Type B pancreatic cell (in vitro differentiated cells): Measurements from ENCODE around the gene TRPM3. TPM values are rescaled to one million over a fixed set of nuclear protein-coding genes. Genes with fewer than 3 reads are reported as not detected.

Experiments
- DNase-seq: peaks from one replicate; pipeline ENCODE4 v3.0.0; 2021; ENCODE audit warnings: mixed read lengths; ENCODE audit not compliant: unreplicated experiment; ENCODE audit errors: extremely low spot score
- H3K27ac Mint-ChIP-seq: 2 replicates; pipeline ENCODE4 v1.8.0; 2021; ENCODE audit warnings: mild to moderate bottlenecking, mixed read lengths
- H3K27me3 Mint-ChIP-seq: 2 replicates; pipeline ENCODE4 v1.8.0; 2021; ENCODE audit warnings: mixed read lengths
- H3K36me3 Mint-ChIP-seq: 2 replicates; pipeline ENCODE4 v1.8.0; 2021; ENCODE audit warnings: mixed read lengths
- H3K4me1 Mint-ChIP-seq: one replicate; pipeline ENCODE4 v1.8.0; 2021; ENCODE audit warnings: mixed read lengths; ENCODE audit not compliant: unreplicated experiment
- H3K4me3 Mint-ChIP-seq: 2 replicates; pipeline ENCODE4 v1.8.0; 2021; ENCODE audit warnings: mild to moderate bottlenecking, mixed read lengths
- H3K9me3 Mint-ChIP-seq: 2 replicates; pipeline ENCODE4 v1.8.0; 2021; ENCODE audit warnings: mixed read lengths
- total RNA-seq: library from RNA; stranded (reverse); gene quantifications from 2 replicates; pipeline ENCODE4 v1.2.1, GENCODE V29; 2021; ENCODE audit warnings: low replicate concordance
- TF ChIP-seq, protein P1 (sequence below): fragments of 200-600 bp; sonication (generic); conservative IDR thresholded peaks from 2 replicates; pipeline ENCODE4 v1.5.0; 2021; ENCODE audit warnings: antibody characterized with exemption, mild to moderate bottlenecking

Gene TRPM3
- total RNA-seq, 1 donor from 2014 or later = 17.0 TPM

DNA sequence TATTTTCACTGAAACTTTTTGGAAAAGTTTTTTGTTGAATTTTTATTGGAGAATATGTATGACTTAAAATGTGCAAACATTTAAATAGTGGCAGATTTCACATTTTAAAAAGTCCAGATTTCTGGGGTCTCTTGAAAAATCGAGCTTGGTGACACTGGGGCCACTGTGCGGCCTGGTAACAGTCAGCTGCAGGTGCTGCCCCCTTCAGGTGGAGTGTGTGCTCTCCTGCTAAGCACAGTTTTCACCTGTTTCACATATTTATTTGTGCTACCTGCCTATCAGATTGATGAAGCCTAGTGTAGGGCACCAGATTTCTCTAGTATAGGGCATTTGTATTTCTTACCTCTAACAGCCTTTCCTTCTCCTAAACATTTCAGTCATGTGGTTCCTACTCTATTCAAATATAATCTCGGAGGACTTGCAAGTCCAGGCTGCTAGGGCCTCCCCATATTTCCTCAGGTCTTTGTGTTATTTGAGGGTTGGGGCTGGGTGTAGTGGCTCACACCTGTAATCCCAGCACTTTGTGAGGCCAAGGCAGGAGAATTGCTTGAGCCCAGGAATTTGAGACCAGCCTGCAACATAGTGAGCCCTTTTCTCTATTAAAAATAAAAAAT lies 611.2 kb downstream of the TRPM3 start:
- Mint-ChIP-seq H3K4me3 (no peak overlapping the region), H3K9me3 (no peaks in the 10 kb centered on the region), H3K4me1 (peaks cover 8% of the 10 kb centered on the region), H3K36me3 (no peaks in the 10 kb centered on the region), H3K27me3 (no peaks in the 10 kb centered on the region), H3K27ac (no peak overlapping the region)
- DNase-seq = no peak
- TF ChIP-seq, protein P1, sequence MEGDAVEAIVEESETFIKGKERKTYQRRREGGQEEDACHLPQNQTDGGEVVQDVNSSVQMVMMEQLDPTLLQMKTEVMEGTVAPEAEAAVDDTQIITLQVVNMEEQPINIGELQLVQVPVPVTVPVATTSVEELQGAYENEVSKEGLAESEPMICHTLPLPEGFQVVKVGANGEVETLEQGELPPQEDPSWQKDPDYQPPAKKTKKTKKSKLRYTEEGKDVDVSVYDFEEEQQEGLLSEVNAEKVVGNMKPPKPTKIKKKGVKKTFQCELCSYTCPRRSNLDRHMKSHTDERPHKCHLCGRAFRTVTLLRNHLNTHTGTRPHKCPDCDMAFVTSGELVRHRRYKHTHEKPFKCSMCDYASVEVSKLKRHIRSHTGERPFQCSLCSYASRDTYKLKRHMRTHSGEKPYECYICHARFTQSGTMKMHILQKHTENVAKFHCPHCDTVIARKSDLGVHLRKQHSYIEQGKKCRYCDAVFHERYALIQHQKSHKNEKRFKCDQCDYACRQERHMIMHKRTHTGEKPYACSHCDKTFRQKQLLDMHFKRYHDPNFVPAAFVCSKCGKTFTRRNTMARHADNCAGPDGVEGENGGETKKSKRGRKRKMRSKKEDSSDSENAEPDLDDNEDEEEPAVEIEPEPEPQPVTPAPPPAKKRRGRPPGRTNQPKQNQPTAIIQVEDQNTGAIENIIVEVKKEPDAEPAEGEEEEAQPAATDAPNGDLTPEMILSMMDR = peak; percentile 71

DNA sequence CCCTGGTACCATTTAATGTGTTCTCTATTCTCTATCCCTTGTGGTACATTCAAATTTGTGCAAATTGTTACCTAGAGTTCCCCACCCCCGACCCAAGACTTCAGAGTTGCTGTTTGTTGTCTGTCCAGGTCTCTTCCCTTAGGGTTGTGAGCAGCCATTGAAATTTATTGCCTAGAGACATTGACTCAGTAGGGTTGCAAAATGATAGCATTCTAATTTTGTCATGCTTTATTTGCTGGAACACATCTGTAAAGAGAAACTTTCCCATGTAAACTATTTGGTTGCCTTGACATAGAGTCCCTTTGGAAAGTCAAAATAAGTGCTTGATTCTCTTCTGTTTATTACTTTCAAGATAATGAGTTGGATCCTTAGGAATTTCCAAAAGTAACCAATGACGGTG lies 615.3 kb downstream of the TRPM3 start:
- no peaks in the 10 kb centered on the region for H3K27me3 Mint-ChIP-seq
- no peaks in the 10 kb centered on the region for H3K9me3 Mint-ChIP-seq
- H3K27ac Mint-ChIP-seq = no peak overlapping the region
- TF ChIP-seq, protein P1 = no peak
- no peaks in the 10 kb centered on the region for H3K4me1 Mint-ChIP-seq
- H3K4me3 Mint-ChIP-seq = no peak overlapping the region
- DNase-seq = no peak
- no peaks in the 10 kb centered on the region for H3K36me3 Mint-ChIP-seq

DNA sequence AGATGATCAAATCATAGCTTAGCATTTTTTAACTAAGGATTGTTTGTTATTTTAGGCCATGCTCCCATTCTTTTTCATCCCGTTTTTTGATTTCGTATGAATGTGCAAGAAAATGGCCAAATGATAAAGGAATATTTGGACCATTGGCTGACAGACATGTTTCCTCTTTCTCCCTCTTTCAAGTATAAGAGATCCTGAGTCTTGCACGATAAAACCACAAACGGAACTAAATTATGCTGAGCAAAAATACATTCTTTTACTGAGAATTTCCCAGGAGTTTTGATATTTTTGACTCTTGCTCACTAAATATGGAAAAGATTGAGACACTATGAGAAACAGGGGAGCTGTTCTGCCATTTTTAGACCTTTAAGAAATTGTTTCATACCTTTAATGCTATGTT lies 616.6 kb downstream of the TRPM3 start:
- Mint-ChIP-seq H3K4me3 (no peak overlapping the region), H3K4me1 (no peaks in the 10 kb centered on the region), H3K27me3 (no peaks in the 10 kb centered on the region), H3K9me3 (no peaks in the 10 kb centered on the region), H3K27ac (no peak overlapping the region), H3K36me3 (no peaks in the 10 kb centered on the region)
- no peak for DNase-seq
- TF ChIP-seq, protein P1 = no peak

DNA sequence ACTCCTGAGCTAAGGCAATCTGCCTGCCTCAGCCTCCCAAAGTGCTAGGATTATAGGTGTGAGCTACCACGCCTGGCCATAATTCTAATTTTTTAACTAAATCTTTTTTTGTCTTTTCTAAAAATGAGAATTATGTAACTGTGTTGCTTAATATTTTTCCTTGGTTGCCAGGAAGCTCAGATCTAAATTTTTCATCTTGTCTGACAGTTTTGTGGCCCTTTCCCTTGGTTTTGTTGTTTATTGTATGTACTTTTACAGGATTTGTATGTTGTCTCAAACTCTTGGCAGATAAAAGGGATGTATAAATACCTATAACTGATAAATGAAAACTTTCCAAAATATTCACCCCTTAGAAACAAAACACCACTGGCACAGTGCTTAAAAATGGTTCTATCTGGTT lies 618.7 kb downstream of the TRPM3 start:
- Mint-ChIP-seq H3K4me1 (no peaks in the 10 kb centered on the region), H3K4me3 (no peak overlapping the region), H3K27ac (no peak overlapping the region), H3K27me3 (no peaks in the 10 kb centered on the region), H3K36me3 (no peaks in the 10 kb centered on the region), H3K9me3 (no peaks in the 10 kb centered on the region)
- TF ChIP-seq, protein P1 = no peak
- no peak for DNase-seq

DNA sequence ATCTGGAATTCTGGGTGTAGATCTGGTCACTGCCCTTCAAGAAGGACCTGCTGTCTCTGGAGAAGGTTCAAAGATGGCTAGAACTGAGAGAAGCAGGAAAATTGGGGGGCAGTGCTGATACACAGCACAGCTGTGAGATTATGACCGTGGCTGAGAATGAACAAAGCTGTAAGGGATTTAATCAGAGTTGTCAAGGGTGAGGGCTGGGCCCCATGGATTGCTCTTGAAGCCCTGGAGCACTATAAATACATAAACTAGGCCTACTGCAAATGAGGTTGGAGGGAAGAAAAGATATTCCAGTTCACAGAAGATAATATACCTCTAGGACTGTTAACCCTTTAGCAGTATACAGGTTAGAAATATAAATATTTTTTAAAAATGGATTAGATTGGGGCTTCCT lies 620.6 kb downstream of the TRPM3 start:
- H3K4me3 Mint-ChIP-seq = no peak overlapping the region
- no peak overlapping the region for H3K27ac Mint-ChIP-seq
- no peaks in the 10 kb centered on the region for H3K4me1 Mint-ChIP-seq
- no peak for DNase-seq
- H3K27me3 Mint-ChIP-seq = no peaks in the 10 kb centered on the region
- H3K36me3 Mint-ChIP-seq = no peaks in the 10 kb centered on the region
- TF ChIP-seq, protein P1 = no peak
- H3K9me3 Mint-ChIP-seq = no peaks in the 10 kb centered on the region

- DNase-seq = no peak
- no peaks in the 10 kb centered on the region for H3K27me3 Mint-ChIP-seq
- H3K36me3 Mint-ChIP-seq = no peaks in the 10 kb centered on the region
- H3K4me1 Mint-ChIP-seq = no peaks in the 10 kb centered on the region
- no peak overlapping the region for H3K4me3 Mint-ChIP-seq
- peaks cover 7% of the 10 kb centered on the region for H3K9me3 Mint-ChIP-seq
- TF ChIP-seq, protein P1 = no peak
- H3K27ac Mint-ChIP-seq = no peak overlapping the region
Measured at GRCh38 chr9:70499621-70500020, 621.8 kb downstream of the TRPM3 start.
